ENCODE data around the gene EPS8L3.
"Not testable (repeated sequence)": the region's sequence is repeated elsewhere in the genome, so short reads cannot be mapped to it uniquely, and the experiment has no call there.

Gene EPS8L3

GRCh38 chr1:109762821-109763645 lies 690 bp downstream of the EPS8L3 start:
- no peak for DNase-seq (ENCODE audit: low read depth in 1 of 2, low spot score in 1 of 2)
- no peak for TF ChIP-seq JUND (IDR thresholded peaks at IDR 0.05; ENCODE audit: low read depth)
- in situ Hi-C loops (cut with HindIII; ENCODE audit: low pct_unique_long_range_greater_than_20kb, low sequenced_read_pairs): no loop called here

- no peak for TF ChIP-seq JUND (IDR thresholded peaks at IDR 0.05; ENCODE audit: low read depth)
- in situ Hi-C loops (cut with HindIII; ENCODE audit: low pct_unique_long_range_greater_than_20kb, low sequenced_read_pairs): no loop called here
- no peak for DNase-seq (ENCODE audit: low read depth in 1 of 2, low spot score in 1 of 2)
Observed at GRCh38 chr1:109762039-109762585, 1.6 kb downstream of the EPS8L3 start.

GRCh38 chr1:109761227-109762038 lies 2.3 kb downstream of the EPS8L3 start:
- TF ChIP-seq JUND (IDR thresholded peaks at IDR 0.05; ENCODE audit: low read depth): no peak
- no peak for DNase-seq (ENCODE audit: low read depth in 1 of 2, low spot score in 1 of 2)
- in situ Hi-C loops (cut with HindIII; ENCODE audit: low pct_unique_long_range_greater_than_20kb, low sequenced_read_pairs): no loop called here

GRCh38 chr1:109760581-109761226 lies 3.0 kb downstream of the EPS8L3 start:
- no peak for TF ChIP-seq JUND (IDR thresholded peaks at IDR 0.05; ENCODE audit: low read depth)
- no peak for DNase-seq (ENCODE audit: low read depth in 1 of 2, low spot score in 1 of 2)
- in situ Hi-C loops (cut with HindIII; ENCODE audit: low pct_unique_long_range_greater_than_20kb, low sequenced_read_pairs): no loop called here

- DNase-seq (ENCODE audit: low read depth in 1 of 2, low spot score in 1 of 2): no peak
- in situ Hi-C loops (cut with HindIII; ENCODE audit: low pct_unique_long_range_greater_than_20kb, low sequenced_read_pairs): no loop called here
- no peak for TF ChIP-seq JUND (IDR thresholded peaks at IDR 0.05; ENCODE audit: low read depth)
Observed at GRCh38 chr1:109759513-109760334, 4.0 kb downstream of the EPS8L3 start.

GRCh38 chr1:109757936-109758786 lies 5.6 kb downstream of the EPS8L3 start:
- no peak for DNase-seq (ENCODE audit: low read depth in 1 of 2, low spot score in 1 of 2)
- in situ Hi-C loops (cut with HindIII; ENCODE audit: low pct_unique_long_range_greater_than_20kb, low sequenced_read_pairs): no loop called here
- TF ChIP-seq JUND (IDR thresholded peaks at IDR 0.05; ENCODE audit: low read depth): no peak

- no peak for TF ChIP-seq JUND (IDR thresholded peaks at IDR 0.05; ENCODE audit: low read depth)
- in situ Hi-C loops (cut with HindIII; ENCODE audit: low pct_unique_long_range_greater_than_20kb, low sequenced_read_pairs): no loop called here
- no peak for DNase-seq (ENCODE audit: low read depth in 1 of 2, low spot score in 1 of 2)
Observed at GRCh38 chr1:109756848-109757521, 6.7 kb downstream of the EPS8L3 start.

GRCh38 chr1:109756325-109756724 lies 7.4 kb downstream of the EPS8L3 start:
- DNase-seq (ENCODE audit: low read depth in 1 of 2, low spot score in 1 of 2); in situ Hi-C loops (cut with HindIII; ENCODE audit: low pct_unique_long_range_greater_than_20kb, low sequenced_read_pairs): not testable (repeated sequence)

- in situ Hi-C loops (cut with HindIII; ENCODE audit: low pct_unique_long_range_greater_than_20kb, low sequenced_read_pairs): no loop called here
- no peak for TF ChIP-seq JUND (IDR thresholded peaks at IDR 0.05; ENCODE audit: low read depth)
Observed at GRCh38 chr1:109754738-109755137, 9.0 kb downstream of the EPS8L3 start.

GRCh38 chr1:109751531-109752260 lies 12.0 kb downstream of the EPS8L3 start:
- in situ Hi-C loops (cut with HindIII; ENCODE audit: low pct_unique_long_range_greater_than_20kb, low sequenced_read_pairs): no loop called here
- DNase-seq (ENCODE audit: low read depth in 1 of 2, low spot score in 1 of 2): no peak
- no peak for TF ChIP-seq JUND (IDR thresholded peaks at IDR 0.05; ENCODE audit: low read depth)

More at GRCh38 chr1:109754738-109755137, 9.0 kb downstream of the EPS8L3 start:
- DNase-seq (ENCODE audit: low read depth in 1 of 2, low spot score in 1 of 2): no peak
